ENCODE results near the gene ZDHHC11B.
"Not testable (repeated sequence)": the region's sequence is repeated elsewhere in the genome, so short reads cannot be mapped to it uniquely, and the experiment has no call there.

ZDHHC11B gene

GRCh38 chr5:756171-756570 lies 28.4 kb downstream of the ZDHHC11B start:
- ChIA-PET POLR2A (no interaction called here), CTCF (no interaction called here)
- DNase-seq (ENCODE audit: low read depth, low spot score), result no peak
- H3K4me3 ChIP-seq (ENCODE audit: low read depth, low read length), result no peak overlapping the region
- no peak for TF ChIP-seq CTCF (IDR thresholded peaks at IDR 0.05; ENCODE audit: insufficient read depth, low read length, missing control alignments)

GRCh38 chr5:754143-754632 lies 30.3 kb downstream of the ZDHHC11B start:
- H3K4me3 ChIP-seq (ENCODE audit: low read depth, low read length); CTCF ChIA-PET; POLR2A ChIA-PET; DNase-seq (ENCODE audit: low read depth, low spot score): not testable (repeated sequence)

- H3K4me3 ChIP-seq (ENCODE audit: low read depth, low read length); DNase-seq (ENCODE audit: low read depth, low spot score); CTCF ChIA-PET; POLR2A ChIA-PET: not testable (repeated sequence)
These were observed 30.9 kb downstream of the ZDHHC11B start for GRCh38 chr5:753567-754142.

DNA sequence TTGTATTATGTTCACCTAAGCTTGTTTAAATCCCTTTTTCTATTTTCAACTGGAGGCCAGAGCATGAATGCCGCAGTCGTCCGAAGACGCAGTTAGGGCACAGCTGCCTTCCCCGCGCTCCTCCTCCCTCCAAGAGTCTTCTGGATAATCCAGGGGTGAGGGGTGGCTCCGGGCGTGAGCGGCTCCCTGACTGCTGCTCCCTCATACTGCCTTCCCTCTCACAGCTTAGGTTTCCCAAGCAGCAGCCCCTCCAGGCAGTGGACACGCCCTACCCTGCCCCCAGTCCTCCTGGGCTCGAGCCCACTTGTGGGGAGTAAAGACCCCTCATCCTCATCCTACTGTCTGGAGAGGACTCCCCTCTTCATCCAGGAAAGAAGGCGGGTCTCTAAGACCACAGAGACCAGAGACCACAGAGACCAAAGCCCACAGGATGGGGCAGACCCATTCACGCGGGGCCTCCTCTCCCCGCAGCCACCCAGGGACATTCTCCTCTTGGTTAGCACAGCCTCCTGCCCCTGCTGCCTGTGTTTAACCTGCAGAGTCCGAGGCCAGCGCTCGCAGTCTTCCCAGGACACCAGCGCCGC lies 31.9 kb downstream of the ZDHHC11B start:
- POLR2A ChIA-PET; H3K4me3 ChIP-seq (ENCODE audit: low read depth, low read length); CTCF ChIA-PET; DNase-seq (ENCODE audit: low read depth, low spot score): not testable (repeated sequence)

DNA sequence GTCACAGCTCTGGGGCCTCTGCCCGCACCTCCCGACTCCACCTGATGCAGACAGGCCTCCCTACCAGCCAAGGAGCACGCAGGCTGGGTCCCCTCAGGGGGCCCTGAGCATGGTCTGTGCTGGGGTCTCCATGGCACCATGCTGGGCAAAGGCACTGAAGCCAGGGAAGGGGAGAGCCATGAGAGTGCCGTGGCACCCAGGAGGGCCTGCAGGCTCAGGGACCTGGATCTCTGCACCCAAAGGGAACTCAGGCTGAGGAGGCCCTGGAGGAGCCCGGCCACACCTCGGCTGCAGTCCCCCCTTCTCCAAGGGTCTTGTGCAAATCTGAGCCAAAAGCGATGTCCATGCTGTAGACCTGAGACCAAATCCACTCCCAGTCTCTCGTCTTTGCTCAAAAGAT lies 32.5 kb downstream of the ZDHHC11B start:
- DNase-seq (ENCODE audit: low read depth, low spot score); CTCF ChIA-PET; H3K4me3 ChIP-seq (ENCODE audit: low read depth, low read length); POLR2A ChIA-PET: not testable (repeated sequence)

GRCh38 chr5:751496-751895 lies 33.0 kb downstream of the ZDHHC11B start:
- ChIA-PET POLR2A (no interaction called here), CTCF (no interaction called here)
- no peak for TF ChIP-seq CTCF (IDR thresholded peaks at IDR 0.05; ENCODE audit: insufficient read depth, low read length, missing control alignments)
- DNase-seq (ENCODE audit: low read depth, low spot score), result no peak
- H3K4me3 ChIP-seq (ENCODE audit: low read depth, low read length), result no peak overlapping the region

DNA sequence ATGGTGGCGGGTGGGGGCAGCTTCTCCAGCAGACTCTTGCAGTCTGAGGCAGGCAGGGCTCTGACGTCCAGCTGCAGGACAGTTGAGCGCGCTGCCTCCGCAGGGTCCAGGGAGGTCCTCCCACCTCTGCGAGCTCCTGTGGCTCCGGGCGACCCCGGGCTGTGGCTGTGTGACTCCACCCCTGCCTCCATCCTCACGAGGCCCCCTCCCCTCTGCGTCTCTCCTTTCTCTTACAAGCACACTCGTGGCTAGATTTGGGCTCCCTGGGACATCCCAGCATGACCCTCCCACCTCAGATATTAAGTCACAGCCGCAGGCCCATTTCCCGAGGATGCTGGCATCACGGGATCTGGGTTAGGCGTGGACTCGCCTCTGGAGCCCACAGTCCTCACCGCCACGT lies 34.3 kb downstream of the ZDHHC11B start:
- POLR2A ChIA-PET; DNase-seq (ENCODE audit: low read depth, low spot score); H3K4me3 ChIP-seq (ENCODE audit: low read depth, low read length); CTCF ChIA-PET: not testable (repeated sequence)

- POLR2A ChIA-PET, result no interaction called here
- CTCF ChIA-PET, result no interaction called here
- DNase-seq (ENCODE audit: low read depth, low spot score), result no peak
- H3K4me3 ChIP-seq (ENCODE audit: low read depth, low read length), result no peak overlapping the region
- TF ChIP-seq CTCF (IDR thresholded peaks at IDR 0.05; ENCODE audit: insufficient read depth, low read length, missing control alignments), result no peak
These were observed 35.3 kb downstream of the ZDHHC11B start for GRCh38 chr5:749101-749670.

- CTCF ChIA-PET; DNase-seq (ENCODE audit: low read depth, low spot score); H3K4me3 ChIP-seq (ENCODE audit: low read depth, low read length); POLR2A ChIA-PET: not testable (repeated sequence)
These were observed 36.2 kb downstream of the ZDHHC11B start for GRCh38 chr5:748011-748980.

- DNase-seq (ENCODE audit: low read depth, low spot score); CTCF ChIA-PET; POLR2A ChIA-PET: not testable (repeated sequence)
These were observed 37.2 kb downstream of the ZDHHC11B start for GRCh38 chr5:747303-747844.

More at GRCh38 chr5:747303-747844, 37.2 kb downstream of the ZDHHC11B start:
- H3K4me3 ChIP-seq (ENCODE audit: low read depth, low read length), result not testable (repeated sequence)

Data from AG04449 (cell line).